ENCODE data around the gene KRTAP4-1. TPM values are rescaled to one million over a fixed set of nuclear protein-coding genes. Genes with fewer than 3 reads are reported as not detected.
"Not testable (repeated sequence)": the region's sequence is repeated elsewhere in the genome, so short reads cannot be mapped to it uniquely, and the experiment has no call there.

The KRTAP4-1 gene
- polyA plus RNA-seq (ENCODE audit: insufficient read length in 3 of 3): not detected

DNA sequence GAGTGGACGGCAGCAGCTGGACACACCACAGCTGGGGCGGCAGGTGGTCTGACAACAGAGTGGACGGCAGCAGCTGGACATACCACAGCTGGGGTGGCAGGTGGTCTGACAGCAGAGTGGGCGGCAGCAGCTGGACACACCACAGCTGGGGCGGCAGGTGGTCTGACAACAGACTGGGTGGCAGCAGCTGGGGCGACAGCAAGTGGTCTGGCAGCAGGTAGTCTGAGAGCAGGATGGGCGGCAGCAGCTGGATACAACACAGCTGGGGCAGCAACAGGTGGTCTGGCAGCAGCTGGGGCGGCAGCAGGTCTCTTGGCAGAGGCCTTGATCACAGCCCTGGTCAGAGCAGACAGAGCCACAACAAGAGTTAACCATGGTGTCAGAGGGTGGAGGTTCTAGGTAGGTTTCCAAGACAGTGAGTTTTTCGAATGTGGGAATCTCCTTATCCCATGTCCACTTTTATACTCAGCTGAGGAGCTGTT lies at the start of gene KRTAP4-1:
TSS of gene KRTAP4-1 (minus strand) at position 432 of the 482 bp plus-strand sequence. CDS start at position 375, 57 bp downstream.
- DNase-seq (ENCODE audit: low read depth in 3 of 3, low spot score in 2 of 3): no peak

DNA sequence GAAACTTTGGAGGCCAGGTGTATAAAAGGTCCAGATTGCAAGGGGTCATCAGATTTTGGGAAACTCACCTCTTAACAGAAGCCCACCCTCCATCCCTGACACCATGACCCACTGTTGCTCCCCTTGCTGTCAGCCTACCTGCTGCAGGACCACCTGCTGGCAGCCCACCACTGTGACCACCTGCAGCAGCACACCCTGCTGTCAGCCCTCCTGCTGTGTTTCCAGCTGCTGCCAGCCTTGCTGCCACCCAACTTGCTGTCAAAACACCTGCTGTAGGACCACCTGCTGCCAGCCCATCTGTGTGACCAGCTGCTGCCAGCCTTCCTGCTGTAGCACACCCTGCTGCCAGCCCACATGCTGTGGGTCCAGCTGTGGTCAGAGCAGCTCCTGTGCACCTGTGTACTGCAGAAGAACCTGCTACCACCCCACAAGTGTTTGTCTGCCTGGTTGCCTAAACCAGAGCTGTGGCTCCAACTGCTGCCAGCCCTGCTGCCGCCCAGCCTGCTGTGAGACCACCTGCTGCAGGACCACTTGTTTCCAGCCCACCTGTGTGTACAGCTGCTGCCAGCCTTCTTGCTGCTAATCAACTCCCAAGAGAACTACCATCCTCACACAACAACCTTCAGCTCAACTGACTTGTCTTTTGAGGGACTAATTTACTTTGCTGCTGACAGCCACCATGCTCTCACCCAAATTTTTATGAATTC lies 47.8 kb upstream of the KRTAP4-1 start, which contains the start of gene KRTAP9-3:
TSS of gene KRTAP9-3 (plus strand) at position 51 of the 707 bp plus-strand sequence. CDS start at position 104, 53 bp downstream.
- DNase-seq (ENCODE audit: low read depth in 3 of 3, low spot score in 2 of 3): not testable (repeated sequence)

DNA sequence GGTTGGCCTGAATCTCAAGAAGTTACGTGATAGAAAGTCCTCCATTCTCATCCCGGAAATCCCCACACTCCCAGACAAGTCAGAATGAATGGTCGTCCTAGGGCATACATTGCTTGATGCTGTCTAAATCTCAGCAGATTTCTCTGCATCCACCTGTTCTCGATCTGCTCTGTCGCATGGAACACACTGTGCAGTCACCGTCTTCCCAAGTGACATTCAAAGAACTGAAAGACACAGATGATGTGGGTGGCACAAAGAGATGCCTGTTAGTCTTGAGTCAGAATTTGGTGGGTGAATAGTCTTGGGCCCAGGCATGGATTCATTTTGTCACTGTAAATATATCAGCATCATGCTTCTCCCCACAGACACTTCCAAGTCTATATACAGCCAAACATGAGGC lies 47.0 kb upstream of the KRTAP4-1 start:
- no peak for DNase-seq (ENCODE audit: low read depth in 3 of 3, low spot score in 2 of 3)

DNA sequence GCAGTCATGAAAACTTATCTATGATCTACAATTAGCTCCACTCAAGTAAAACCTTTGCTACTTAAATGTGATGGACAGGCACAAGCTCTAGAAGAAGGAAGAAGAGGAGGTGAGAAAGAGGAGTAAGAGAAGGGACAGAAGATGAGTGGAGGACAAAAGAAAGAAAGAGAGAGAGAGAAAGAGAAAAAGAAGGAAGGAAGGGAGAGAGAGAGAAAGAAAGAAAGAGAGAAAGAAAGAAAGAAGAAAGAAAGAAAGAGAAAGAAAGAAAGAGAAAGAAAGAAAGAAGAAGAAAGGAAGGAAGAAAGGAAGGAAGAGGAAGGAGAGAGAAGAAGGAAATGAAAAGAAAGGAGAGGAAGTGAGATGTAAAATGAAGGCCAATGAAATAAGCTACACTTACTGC lies 45.4 kb upstream of the KRTAP4-1 start:
- DNase-seq (ENCODE audit: low read depth in 3 of 3, low spot score in 2 of 3): no peak

DNA sequence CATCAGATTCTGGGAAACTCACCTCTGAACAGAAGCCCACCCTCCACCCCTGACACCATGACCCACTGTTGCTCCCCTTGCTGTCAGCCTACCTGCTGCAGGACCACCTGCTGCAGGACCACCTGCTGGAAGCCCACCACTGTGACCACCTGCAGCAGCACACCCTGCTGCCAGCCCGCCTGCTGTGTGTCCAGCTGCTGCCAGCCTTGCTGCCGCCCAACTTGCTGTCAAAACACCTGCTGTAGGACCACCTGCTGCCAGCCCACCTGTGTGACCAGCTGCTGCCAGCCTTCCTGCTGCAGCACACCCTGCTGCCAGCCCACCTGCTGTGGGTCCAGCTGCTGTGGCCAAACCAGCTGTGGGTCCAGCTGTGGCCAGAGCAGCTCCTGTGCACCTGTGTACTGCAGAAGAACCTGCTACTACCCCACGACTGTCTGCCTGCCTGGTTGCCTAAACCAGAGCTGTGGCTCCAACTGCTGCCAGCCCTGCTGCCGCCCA lies 41.9 kb upstream of the KRTAP4-1 start, which contains the start of gene KRTAP9-2:
TSS of gene KRTAP9-2 (plus strand) at position 51 of the 498 bp plus-strand sequence. CDS start at position 58, 7 bp downstream.
- DNase-seq (ENCODE audit: low read depth in 3 of 3, low spot score in 2 of 3): not testable (repeated sequence)

DNA sequence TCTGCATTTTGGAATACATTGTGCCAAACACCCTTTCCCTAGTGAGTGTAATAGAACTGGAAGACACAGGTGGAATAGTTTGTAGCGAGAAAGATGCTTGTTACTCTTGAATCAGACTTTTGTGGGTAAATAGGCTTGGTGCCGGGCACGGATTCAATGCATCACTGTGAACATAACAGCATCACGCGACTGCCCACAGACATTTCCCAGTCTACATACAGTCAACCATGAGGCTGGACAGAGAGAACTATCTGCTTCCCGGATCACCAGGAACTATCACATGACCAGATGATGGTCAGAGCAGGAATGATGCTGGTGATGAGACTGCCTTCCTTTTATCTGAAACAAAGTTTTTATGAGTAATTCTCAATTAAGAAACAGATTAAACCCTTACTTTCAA lies 41.3 kb upstream of the KRTAP4-1 start:
- DNase-seq (ENCODE audit: low read depth in 3 of 3, low spot score in 2 of 3): no peak

DNA sequence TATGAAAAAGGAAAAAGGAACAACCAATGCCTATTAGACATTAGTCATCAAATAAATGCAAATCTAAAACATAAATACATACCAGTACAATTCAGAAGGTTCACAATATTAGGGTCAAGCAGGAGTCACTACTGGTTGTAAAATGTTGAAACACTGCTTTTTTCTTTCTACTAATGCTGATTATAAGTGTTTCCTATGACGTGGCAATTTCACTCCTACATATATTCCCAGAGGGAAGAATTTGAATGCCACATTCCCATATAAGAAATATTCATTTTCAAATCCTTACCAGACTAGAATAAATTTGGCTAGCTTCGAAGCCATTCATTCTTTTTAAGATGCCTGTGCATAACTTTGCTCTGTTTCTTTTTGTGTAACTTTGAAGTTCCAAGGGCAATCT lies 39.1 kb upstream of the KRTAP4-1 start:
- DNase-seq (ENCODE audit: low read depth in 3 of 3, low spot score in 2 of 3): no peak

DNA sequence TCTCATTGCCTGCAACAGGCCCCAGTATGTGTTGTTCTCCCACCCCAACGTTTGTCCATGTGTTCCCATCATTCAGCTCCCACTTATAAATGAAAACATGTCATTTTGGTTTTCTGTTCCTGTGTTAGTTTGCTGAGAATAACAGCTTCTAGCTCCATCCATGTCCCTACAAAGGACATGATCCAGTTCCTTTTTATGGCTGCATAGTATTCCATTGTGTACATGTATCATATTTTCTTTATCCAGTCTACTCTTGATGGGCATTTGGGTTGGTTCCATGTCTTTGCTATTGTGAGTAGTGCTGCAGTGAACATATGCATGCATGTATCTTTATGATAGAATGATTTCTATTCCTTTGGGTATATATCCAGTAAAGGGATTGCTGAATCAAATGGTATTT lies 31.0 kb upstream of the KRTAP4-1 start:
- no peak for DNase-seq (ENCODE audit: low read depth in 3 of 3, low spot score in 2 of 3)

DNA sequence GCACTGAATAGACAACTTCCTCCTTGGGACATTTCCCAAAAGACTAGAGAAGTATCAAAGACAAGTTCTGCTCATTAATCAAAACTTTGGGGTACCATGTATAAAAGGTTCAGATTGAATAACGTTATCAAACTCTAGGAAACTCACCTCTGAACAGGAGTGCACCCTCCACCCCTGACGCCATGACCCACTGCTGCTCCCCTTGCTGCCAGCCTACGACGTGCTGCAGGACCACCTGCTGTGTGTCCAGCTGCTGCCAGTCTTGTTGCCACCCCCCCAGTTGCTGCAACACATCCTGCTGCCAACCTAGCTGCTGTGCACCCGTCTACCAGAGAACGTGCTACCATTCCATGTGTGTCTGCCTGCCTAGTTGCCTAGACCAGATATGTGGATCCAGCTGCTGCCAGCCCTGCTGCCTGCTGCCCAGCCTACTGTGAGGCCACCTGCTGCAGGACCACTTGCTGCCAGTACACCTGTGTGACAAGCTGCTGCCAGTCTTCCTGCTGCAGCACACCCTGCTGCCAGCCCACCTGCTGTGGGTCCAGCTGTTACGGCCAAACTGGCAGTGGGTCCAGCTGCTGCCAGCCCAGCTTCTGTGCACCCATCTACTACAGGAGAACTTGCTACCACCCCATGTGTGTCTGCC lies 27.9 kb upstream of the KRTAP4-1 start:
- DNase-seq (ENCODE audit: low read depth in 3 of 3, low spot score in 2 of 3): no peak

DNA sequence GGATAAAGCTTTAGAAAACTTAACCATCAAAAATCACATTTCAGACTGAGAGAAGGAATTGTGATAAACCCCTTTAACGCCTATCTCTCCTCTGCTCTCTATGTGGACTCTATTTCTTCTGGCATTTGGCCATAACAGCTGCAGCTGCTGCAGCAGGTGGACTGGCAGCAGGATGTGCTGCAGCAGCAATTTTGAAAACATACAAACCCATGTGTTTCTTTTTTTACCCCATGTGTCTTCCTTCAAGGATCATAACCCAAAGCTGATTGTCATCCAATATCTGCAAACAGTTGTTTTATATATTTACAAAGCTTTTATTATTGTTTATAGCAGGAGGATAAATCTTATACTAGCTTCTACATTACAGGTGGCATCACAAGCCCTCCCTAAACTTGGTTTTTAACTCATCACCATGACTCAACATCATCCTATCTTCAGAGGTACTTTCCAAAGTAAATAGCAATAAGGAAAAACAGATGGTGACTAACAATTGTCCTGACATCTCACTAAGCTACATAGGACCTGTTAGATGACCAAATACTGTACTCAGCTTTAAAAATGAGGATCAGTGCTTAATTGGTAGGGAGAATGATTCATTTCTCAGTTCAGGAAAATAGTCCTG lies 27.2 kb upstream of the KRTAP4-1 start:
- no peak for DNase-seq (ENCODE audit: low read depth in 3 of 3, low spot score in 2 of 3)

DNA sequence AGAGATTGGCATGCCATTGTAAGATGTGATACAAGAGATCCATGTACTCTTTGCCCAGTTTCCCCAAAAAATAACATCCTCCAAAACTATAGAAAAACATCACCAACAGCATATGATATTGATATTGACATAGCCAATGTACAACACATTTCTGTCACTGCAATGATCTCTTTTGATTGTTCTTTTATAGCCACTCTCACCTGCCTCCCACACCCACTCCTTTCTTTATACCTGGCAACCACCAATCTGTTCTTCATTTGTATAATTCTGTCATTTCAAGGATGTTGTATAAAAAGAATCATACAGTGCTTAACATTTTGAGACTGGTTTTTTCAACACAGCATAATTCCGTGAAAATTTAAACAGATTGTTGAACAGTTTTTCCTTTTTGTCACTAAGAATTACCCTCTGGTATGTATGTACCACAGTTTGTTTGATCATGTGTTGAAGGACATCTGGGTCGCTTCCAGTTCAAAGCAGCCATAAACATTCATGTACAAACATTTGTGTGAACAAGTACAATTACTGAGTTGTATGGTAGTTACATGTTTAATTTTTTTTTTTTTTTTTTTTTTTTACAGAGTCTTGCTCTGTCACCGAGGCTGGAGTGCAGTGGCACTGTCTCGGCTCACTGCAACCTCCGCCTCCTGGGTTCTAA lies 14.8 kb upstream of the KRTAP4-1 start:
- DNase-seq (ENCODE audit: low read depth in 3 of 3, low spot score in 2 of 3): no peak

DNA sequence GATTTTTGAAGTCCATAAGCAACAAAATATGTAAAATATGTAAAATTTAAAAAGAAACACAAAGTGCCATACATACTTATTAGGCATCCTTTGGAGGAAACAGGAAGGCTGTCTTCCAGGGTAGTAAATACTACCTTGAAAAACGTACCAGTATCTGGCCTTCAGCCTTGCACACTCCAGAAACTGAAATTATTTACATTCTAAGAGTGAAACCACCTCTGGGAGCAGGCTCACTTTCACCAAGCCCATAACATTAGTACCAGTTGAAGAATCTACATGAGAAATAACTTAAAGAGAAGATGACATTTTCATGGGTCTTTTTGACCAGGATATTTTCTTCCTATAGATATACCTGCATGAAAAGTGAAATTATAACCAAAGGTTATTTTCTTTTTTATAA lies 11.4 kb upstream of the KRTAP4-1 start:
- DNase-seq (ENCODE audit: low read depth in 3 of 3, low spot score in 2 of 3): no peak

DNA sequence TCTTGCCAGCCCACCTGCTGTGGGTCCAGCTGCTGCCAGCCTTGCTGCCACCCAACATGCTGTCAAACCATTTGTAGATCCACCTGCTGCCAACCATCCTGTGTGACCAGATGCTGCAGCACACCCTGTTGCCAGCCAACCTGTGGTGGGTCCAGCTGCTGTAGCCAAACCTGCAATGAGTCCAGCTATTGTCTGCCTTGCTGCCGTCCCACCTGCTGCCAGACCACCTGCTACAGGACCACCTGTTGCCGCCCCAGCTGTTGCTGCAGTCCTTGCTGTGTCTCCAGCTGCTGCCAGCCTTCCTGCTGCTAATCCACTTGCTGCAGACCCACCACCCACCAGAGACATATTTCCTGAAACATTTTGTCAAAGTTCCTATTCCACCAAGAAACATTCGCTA lies 5.6 kb upstream of the KRTAP4-1 start:
- no peak for DNase-seq (ENCODE audit: low read depth in 3 of 3, low spot score in 2 of 3)

DNA sequence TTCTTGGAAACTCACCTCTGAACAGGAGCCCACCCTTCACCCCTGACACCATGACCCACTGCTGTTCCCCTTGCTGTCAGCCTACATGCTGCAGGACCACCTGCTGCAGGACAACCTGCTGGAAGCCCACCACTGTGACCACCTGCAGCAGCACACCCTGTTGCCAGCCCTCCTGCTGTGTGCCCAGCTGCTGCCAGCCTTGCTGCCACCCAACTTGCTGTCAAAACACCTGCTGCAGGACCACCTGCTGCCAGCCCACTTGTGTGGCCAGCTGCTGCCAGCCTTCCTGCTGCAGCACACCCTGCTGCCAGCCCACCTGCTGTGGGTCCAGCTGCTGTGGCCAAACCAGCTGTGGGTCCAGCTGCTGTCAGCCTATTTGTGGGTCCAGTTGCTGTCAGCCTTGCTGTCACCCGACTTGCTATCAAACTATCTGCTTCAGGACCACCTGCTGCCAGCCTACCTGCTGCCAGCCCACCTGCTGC lies 5.2 kb upstream of the KRTAP4-1 start, which contains the start of gene KRTAP9-1:
TSS of gene KRTAP9-1 (plus strand) at position 51 of the 482 bp plus-strand sequence. CDS start at position 51, 0 bp downstream.
- DNase-seq (ENCODE audit: low read depth in 3 of 3, low spot score in 2 of 3): not testable (repeated sequence)

DNA sequence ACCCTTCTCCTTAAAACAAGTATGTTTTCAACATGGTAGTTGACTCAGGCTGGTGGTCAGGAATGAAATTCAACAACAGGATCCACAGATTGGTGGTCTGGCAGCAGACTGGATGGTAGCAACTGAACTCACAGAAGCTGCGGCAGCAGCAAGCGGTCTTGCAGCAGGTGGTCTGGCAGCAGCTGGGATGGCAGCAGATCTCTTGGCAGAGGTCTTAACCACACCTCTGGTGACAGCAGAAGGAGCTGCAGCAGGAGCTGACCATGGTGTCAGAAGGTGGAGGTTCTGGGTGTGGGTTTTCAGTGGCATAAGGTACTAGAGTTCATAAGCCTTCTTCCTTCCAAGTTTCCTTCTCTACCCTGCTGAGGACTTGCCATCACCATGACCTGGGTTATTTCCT lies 2.2 kb upstream of the KRTAP4-1 start:
- no peak for DNase-seq (ENCODE audit: low read depth in 3 of 3, low spot score in 2 of 3)

DNA sequence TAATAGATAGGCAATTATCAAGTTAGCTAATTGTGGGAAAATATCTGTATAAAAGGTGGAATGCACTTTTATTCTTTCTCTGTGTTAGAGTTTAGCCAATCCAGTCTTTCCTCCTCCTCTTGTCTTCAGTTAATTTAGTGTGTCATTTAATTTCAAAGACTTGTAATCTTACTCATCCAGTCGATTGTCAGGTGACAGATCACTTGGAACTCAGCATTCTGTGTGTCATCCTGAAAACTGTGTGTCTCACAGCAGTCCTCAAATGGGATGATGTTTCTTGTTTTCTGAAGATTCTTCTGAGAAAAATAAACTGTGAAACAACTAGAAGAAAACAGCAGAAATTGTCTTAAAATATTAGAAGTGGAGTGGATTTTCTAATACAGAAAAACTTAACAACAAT lies 290 bp upstream of the KRTAP4-1 start:
- DNase-seq (ENCODE audit: low read depth in 3 of 3, low spot score in 2 of 3): no peak

DNA sequence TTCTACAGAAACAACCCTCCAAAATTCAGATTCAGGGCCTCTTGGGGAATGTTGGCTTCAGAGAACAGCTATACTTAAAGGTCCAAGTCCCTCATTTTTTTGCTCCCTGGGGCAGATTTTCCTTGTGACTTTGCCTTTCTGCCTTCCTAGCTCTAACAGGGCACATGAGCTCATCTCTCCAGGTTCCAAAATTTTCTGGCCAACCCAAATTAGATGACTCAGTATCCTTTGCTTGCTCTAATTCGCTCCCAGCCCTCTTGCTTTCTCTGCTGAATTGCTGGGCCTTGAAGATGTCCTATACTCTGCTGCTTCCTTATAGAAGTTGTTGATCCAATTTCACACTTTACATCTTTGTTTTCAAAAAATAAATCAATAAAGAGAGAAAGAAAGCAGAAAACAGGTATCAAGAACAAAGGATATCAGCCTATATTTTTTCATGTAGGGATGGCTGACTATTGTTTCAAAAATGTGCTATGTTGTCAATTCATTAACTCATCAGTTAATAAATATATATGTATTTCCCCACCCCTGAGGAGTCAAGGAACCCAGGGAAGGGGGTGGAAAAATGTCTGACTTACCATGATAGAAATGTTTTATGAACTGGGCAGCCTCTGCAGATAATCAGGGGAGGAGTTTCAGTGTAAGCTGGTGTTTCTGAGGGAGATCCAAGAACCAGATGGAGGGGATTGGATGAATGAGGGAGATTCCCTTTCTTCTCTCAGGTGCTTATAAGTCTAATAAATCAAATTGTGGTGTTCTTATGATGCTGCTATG lies 5.7 kb downstream of the KRTAP4-1 start:
- no peak for DNase-seq (ENCODE audit: low read depth in 3 of 3, low spot score in 2 of 3)

DNA sequence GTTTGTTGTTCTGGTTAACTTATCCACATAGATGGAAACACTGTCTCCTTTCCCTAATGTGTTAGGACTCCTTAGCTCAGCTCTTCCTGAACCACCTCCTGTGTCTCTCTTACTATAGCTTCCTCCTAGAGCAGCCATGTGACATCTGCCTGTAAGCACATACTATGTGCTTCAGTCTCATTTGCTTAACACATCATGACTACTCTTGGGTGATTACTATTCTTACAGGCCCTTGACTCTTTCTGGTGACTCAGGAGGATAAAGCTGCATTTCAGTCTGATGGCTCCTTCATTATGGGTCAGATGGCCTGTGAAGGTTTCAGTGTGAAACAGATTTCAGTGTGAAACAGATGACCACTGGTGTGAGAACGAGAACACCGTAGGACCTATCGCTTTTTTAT lies 6.4 kb downstream of the KRTAP4-1 start:
- no peak for DNase-seq (ENCODE audit: low read depth in 3 of 3, low spot score in 2 of 3)

DNA sequence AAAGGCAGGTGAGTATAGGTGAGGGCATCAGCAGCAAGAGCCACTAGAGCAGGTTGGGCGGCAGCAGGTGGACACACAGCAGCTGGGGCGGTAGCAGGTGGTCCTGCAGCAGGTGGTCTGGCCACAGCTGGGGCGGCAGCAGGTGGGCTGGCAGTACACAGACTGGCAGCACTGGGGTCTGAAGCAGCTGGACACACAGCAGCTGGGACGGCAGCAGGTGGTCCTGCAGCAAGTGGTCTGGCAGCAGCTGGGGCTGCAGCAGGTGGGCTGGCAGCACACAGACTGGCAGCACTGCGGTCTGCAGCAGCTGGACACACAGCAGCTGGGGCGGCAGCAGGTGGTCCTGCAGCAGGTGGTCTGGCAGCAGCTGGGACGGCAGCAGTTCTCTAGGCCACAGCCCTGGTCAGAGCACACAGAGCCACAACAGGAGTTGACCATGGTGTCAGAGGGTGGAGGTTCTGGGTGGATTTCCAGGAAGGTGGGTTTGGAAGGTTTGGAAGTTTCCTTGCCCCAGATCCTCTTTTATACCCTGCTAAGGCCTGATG lies 6.9 kb downstream of the KRTAP4-1 start, which contains the start of gene KRTAP4-2:
TSS of gene KRTAP4-2 (minus strand) at position 495 of the 545 bp plus-strand sequence. CDS start at position 438, 57 bp downstream.
- DNase-seq (ENCODE audit: low read depth in 3 of 3, low spot score in 2 of 3): no peak
